ENCODE results near the gene PFKFB1.
A peak's percentile ranks its signal among the peaks of the same experiment; 100 is the strongest.

The PFKFB1 gene

DNA sequence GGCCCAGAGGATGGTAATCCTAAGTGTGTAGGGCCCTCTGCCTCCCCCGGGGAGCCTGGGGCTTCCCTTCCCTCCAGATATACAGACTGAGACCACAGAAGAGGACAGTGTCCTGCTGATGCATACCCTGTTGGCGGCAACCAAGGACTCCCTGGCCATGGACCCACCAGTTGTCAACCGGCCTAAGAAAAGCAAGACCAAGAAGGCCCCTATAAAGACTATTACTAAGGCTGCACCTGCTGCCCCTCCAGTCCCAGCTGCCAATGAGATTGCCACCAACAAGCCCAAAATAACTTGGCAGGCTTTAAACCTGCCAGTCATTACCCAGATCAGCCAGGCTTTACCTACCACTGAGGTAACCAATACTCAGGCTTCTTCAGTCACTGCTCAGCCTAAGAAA is 71.4 kb downstream of the PFKFB1 start:
- no peak for DNase-seq (ENCODE audit: low spot score)

DNA sequence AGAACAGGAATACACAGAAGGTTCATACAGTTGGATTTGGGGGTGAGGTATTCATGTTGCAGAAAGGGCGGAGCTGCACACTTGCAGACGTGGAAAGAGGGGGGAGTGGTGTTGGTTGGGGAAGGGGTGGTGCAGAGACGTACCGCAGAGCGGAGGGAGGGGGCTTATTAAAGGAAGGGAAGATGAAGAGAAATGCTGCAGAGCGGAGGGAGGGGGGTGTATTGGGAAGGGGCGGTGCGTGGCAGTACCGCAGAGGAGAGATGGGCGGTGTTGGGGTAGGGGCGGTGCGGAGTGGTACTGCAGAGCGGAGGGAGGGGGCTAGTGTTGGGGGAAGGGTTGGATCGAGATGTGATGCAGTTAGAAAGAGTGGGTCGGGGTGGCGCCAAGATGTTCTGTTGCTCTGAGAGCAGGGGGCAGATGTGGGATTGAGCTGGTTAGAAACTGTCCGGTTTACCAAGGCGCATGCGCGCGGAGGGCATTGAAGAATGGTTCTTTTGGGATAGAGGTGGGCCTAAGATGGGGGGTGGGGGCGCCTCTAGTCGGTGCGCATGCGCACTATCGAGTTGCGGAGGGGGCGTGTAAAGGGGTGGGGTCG is 72.5 kb downstream of the PFKFB1 start:
- peak; percentile 25 for DNase-seq (ENCODE audit: low spot score)

DNA sequence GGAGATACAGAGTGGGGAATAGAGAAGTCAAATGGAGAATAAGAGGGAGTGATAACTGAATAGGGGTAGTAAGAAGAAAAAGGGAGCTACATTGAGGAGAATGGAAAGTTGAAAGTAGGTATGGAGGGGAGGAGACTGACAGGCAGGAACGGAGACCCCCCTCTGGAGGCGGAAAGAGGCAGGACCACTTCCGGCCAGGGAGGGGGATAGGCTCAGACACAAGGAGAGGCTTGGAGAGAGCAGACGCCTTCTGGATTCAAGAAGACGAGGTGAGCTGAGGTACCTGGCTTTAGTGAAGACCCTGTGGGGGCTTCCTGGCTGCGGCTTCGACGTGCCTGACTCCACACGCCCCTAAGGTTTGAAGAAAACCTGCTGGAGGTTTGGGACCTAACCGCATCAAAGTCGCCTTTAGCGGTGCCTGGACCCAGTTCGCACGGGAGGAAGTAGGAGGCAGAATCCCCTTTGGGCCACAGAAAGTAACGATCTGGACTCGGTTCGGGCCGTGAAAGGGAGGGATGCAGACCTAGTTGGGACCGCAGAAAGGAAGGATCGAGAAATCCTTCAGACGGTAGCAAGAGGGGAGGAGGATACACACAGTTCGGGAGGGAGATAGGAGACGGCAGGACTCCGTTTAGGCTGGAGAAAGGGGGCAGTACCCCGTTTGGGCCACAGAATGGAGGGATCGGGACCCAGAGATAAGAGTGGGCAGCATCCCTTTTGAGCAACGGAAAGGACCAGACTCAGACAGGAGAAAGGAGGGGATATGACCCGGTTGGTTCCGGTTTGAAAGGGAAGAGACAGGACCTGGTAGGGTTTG is 73.2 kb downstream of the PFKFB1 start, which contains the start of gene TRO:
Gene TRO, plus strand, starts transcription at position 215 of the 817 bp plus-strand sequence. CDS start 1,423 bp downstream, outside the sequence.
- no peak for DNase-seq (ENCODE audit: low spot score)

DNA sequence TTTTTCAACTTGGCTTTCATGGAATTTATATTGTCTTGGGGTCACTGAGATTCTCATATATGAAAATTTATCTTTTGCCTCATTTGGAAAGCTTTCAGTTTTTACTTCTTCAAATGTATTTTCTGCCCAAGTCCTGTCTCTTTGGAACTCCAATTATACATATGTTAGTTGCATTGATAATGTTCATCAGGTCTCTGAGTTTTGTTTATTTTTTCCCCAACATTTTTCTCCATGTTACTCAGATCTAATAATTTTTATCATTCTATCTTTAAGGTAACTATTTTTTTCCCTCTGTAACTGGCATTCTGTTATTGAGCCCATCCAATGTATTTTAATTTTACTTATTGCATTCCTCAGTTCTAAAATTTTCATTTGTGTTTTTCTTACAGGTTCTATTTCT is 84.0 kb downstream of the PFKFB1 start:
- DNase-seq (ENCODE audit: low spot score), result no peak

DNA sequence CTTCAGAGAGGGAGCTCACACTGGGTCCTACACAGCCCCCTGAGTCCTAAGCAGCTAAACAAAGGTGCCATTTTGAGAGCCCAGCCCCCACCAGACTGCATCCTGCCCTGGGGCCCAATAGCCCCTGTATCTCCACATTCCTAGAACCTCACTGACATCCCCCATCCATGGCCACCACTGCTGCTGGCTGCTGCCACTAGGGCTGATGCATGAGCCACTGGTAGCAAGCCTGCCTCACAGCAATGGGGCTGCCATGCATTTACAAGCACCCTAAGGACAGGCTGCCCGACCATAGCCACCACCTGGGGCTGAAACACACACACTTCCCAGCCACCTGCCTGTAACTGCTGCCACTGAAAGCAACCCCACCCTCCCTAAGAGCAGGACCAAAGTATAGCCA is 99.8 kb downstream of the PFKFB1 start:
- no peak for DNase-seq (ENCODE audit: low spot score)

DNA sequence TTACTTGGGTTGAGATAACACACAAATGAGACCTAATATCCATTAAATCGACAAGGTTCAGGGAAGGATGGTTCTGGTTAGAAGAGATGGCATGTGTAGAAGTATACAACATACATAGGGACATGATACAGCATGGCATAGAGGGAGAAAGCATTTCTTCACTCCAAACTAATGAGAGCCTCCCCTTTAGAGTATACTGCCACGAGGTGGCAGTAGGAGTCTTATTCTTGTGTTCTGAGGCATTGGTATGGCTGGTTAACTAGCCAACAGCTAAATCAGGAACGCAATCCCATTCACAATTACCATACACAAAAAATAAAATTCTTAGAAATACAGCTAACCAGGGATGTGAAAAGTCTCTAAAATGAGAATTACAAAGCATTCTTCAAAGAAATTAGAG is 102.4 kb downstream of the PFKFB1 start:
- peak; percentile 24 for DNase-seq (ENCODE audit: low spot score)

DNA sequence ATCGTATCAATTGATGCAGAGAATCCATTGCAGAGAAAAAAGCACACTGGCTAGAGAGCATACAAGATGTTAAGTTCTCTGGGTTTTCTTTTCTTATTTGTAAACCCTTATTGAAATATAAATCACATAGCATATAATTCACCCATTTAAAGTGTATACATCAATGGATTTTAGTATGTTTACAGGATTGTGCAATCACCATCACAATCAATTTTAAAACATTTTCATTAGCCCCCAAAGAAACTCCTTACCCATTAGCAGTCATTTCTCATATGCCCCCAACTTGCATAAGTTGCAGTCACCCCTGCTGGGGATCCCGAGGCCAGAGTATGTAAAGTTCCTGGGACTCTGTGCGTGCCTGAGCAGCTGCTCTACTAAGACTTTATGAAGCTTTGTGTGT is 108.2 kb downstream of the PFKFB1 start:
- DNase-seq (ENCODE audit: low spot score), result no peak

All from activated CD4-positive, alpha-beta T cell treated with anti-CD3 and anti-CD28 coated beads, Interleukin-2, Interleukin-4, amounts not matched to agents 100 ng/mL and 50 ng/mL, durations not matched to agents 16 hours and 8 hours (primary cell).